ENCODE results near the gene CSGALNACT2. TPM values are rescaled to one million over a fixed set of nuclear protein-coding genes. Genes with fewer than 3 reads are reported as not detected.

CSGALNACT2 gene
- total and polyA plus RNA-seq, 10 of the 15 experiments (the other 5 are each of a cell fraction or from before 2014, with no cell fraction given) = 2.5 to 12.6 (median 8.7) TPM

GRCh38 chr10:43211030-43211429, 72.8 kb downstream of the CSGALNACT2 start:
- intact Hi-C loops (cut with micrococcal nuclease; ENCODE audit: unreplicated experiment) = no loop called here
- POLR2A ChIA-PET = no interaction called here
- BruUV-seq (replicated peaks) = no TSS peak
- H3K27me3 ChIP-seq (replicated peaks in 1 of 2; ENCODE audit: control insufficient read depth in 2 of 2, insufficient read depth in 2 of 2, low read length in 1 of 2) = no peaks in the 10 kb centered on the region; a peak in 1 of 4 replicates
- H3K4me2 ChIP-seq (ENCODE audit: control insufficient read depth, insufficient read depth) = no peak overlapping the region
- FAIRE-seq (no peak), DNase-seq (ENCODE audit: low read depth, low spot score) (no peak), ATAC-seq (no peak)
- no peaks in the 10 kb centered on the region for H3K9me3 ChIP-seq (replicated peaks; ENCODE audit: control insufficient read depth, insufficient read depth, low read length)
- RAD21 ChIA-PET (ENCODE audit: unreplicated experiment) = no interaction called here
- in situ Hi-C loops (cut with MboI) = loop anchor here (25.0 kb wide), 1 partner anchor 151 kb away; the partner anchor contains the start of gene FXYD4
- SMC1A ChIA-PET (ENCODE audit: uncharacterized antibody, unreplicated experiment) = interaction anchor here (1.3 kb wide), 1 partner anchor 10 kb away, joined by 4 read pairs; no protein-coding TSS in a partner anchor
- H4K20me1 ChIP-seq (ENCODE audit: control insufficient read depth, insufficient read depth) = no peaks in the 10 kb centered on the region
- H3K36me3 ChIP-seq (ENCODE audit: control insufficient read depth in 2 of 2, insufficient read depth in 2 of 2, low read length in 1 of 2) = no peaks in the 10 kb centered on the region
- no peaks in the 10 kb centered on the region for H3K4me1 ChIP-seq (ENCODE audit: control insufficient read depth, insufficient read depth, low read length)
- H3K79me2 ChIP-seq (ENCODE audit: control insufficient read depth, insufficient read depth, low read length) = no peaks in the 10 kb centered on the region
- H3K9ac ChIP-seq (ENCODE audit: control insufficient read depth, insufficient read depth, low read length) = no peak overlapping the region
- no peak overlapping the region for H3K27ac ChIP-seq (ENCODE audit: control insufficient read depth, insufficient read depth)
- H3K4me3 ChIP-seq = no peak overlapping the region
- no peak overlapping the region for H2AFZ ChIP-seq (ENCODE audit: control insufficient read depth, low read depth, low read length)
- TF ChIP-seq SPI1 (IDR thresholded peaks at IDR 0.05; ENCODE audit: borderline replicate concordance, insufficient read depth, low read depth, low read length) (no peak), DPF2 (IDR thresholded peaks at IDR 0.05) (peak; percentile 18; the same call in 1 of the 2 replicates), MEF2A (IDR thresholded peaks at IDR 0.05; ENCODE audit: insufficient read depth, low read depth, low read length) (no peak), ZSCAN29 (IDR thresholded peaks at IDR 0.05) (no peak), KAT2A (conservative IDR thresholded peaks at IDR 0.05; ENCODE audit: control insufficient read depth, low read depth, low read length) (no peak), ZBTB11 (CRISPR knock-in tag; IDR thresholded peaks at IDR 0.05) (no peak), JUNB (IDR thresholded peaks at IDR 0.05) (no peak), CHD4 (IDR thresholded peaks at IDR 0.05) (no peak), BHLHE40 (IDR thresholded peaks at IDR 0.05; ENCODE audit: borderline replicate concordance in 1 of 2, low read depth in 2 of 2, low read length in 1 of 2) (peak in 1 of 2 experiments; percentile 64; a peak in 2 of 4 replicates), FOS (IDR thresholded peaks at IDR 0.05; ENCODE audit: borderline replicate concordance, extremely low read depth, insufficient read length) (no peak)
- WGBS (ENCODE audit: insufficient coverage, insufficient replicate concordance, low lambda C conversion rate, missing lambda C conversion rate) = 3% methylated on average over 6 of the region's 6 CpGs
- CTCF ChIA-PET = interaction anchor here (0.8 kb wide), 1 partner anchor 9 kb away, joined by 4 read pairs; no protein-coding TSS in a partner anchor
